Smooth muscle cell (in vitro differentiated cells): ENCODE measurements around the gene TNN. TPM values are rescaled to one million over a fixed set of nuclear protein-coding genes. Genes with fewer than 3 reads are reported as not detected.

Experiments used
- DNase-seq: peaks from one replicate; lab custom pipeline; 2025; ENCODE audit not compliant: unreplicated experiment; lab: John Stamatoyannopoulos, UW
- H2AFZ ChIP-seq: fragments of 200-600 bp; sonication (generic); 2 replicates; pipeline ENCODE4 v1.6.0; 2016; ENCODE audit warnings: antibody characterized with exemption, low read depth, mild to moderate bottlenecking
- H3F3A ChIP-seq: fragments of 200-600 bp; sonication (generic); 2 replicates; pipeline ENCODE4 v1.6.0; 2017; ENCODE audit warnings: antibody characterized with exemption, low read depth
- H3K27ac ChIP-seq: fragments of 200-600 bp; sonication (generic); 2 replicates; pipeline ENCODE4 v1.5.1; 2016; ENCODE audit warnings: low read depth, mild to moderate bottlenecking
- H3K27me3 ChIP-seq: fragments of 200-600 bp; sonication (generic); 2 replicates; pipeline ENCODE4 v1.6.1; 2016; ENCODE audit warnings: low read depth, mild to moderate bottlenecking
- H3K36me3 ChIP-seq: fragments of 200-600 bp; sonication (generic); 2 replicates; pipeline ENCODE4 v1.5.1; 2016; ENCODE audit warnings: low read depth
- H3K4me1 ChIP-seq: fragments of 200-600 bp; sonication (generic); 2 replicates; pipeline ENCODE4 v1.5.1; 2016; ENCODE audit warnings: low read depth
- H3K4me2 ChIP-seq: fragments of 200-600 bp; sonication (generic); 2 replicates; pipeline ENCODE4 v1.6.0; 2016; ENCODE audit warnings: mild to moderate bottlenecking
- H3K4me3 ChIP-seq: fragments of 200-600 bp; sonication (generic); 2 replicates; pipeline ENCODE4 v1.5.1; 2016; ENCODE audit warnings: mild to moderate bottlenecking
- H3K79me2 ChIP-seq: fragments of 200-600 bp; sonication (generic); 2 replicates; pipeline ENCODE4 v1.6.0; 2016; ENCODE audit warnings: low read depth, mild to moderate bottlenecking
- H3K9ac ChIP-seq: fragments of 200-600 bp; sonication (generic); 2 replicates; pipeline ENCODE4 v1.6.0; 2016; ENCODE audit warnings: low read depth
- H3K9me3 ChIP-seq: fragments of 200-600 bp; sonication (generic); replicated peaks from 2 replicates; pipeline ENCODE4 v1.5.1; 2016; ENCODE audit warnings: low read depth
- H4K20me1 ChIP-seq: fragments of 200-600 bp; sonication (generic); 2 replicates; pipeline ENCODE4 v1.6.0; 2016; ENCODE audit warnings: low read depth
- WGBS: methylation state at CpG from one replicate; pipeline ENCODE4 v1.1.7; 2016; ENCODE audit warnings: low lambda C conversion rate; 5-methylcytosine and 5-hydroxymethylcytosine counted together
- polyA plus RNA-seq: library from polyadenylated mRNA; unstranded; fragments of >200 nt; fragmentation: Nextera tagmentation; extraction: Ambion mirVana; gene quantifications from 2 replicates; pipeline ENCODE4 v1.2.1, GENCODE V29; 2016
- total RNA-seq: library from RNA; depleted of rRNA; stranded (reverse); fragments of >200 nt; gene quantifications from 2 replicates; pipeline ENCODE4 v1.2.3, GENCODE V29; 2014
- TF ChIP-seq, protein P1 (sequence below): fragments of 200-600 bp; sonication (generic); IDR thresholded peaks from 2 replicates; pipeline ENCODE4 v1.5.1; 2017; ENCODE audit warnings: borderline replicate concordance, mild to moderate bottlenecking, antibody characterized with exemption; ENCODE audit not compliant: insufficient read depth, poor library complexity, severe bottlenecking

Gene TNN
- total and polyA plus RNA-seq, 2 experiments from 2014 or later, result 0.72 to 0.86 TPM

DNA sequence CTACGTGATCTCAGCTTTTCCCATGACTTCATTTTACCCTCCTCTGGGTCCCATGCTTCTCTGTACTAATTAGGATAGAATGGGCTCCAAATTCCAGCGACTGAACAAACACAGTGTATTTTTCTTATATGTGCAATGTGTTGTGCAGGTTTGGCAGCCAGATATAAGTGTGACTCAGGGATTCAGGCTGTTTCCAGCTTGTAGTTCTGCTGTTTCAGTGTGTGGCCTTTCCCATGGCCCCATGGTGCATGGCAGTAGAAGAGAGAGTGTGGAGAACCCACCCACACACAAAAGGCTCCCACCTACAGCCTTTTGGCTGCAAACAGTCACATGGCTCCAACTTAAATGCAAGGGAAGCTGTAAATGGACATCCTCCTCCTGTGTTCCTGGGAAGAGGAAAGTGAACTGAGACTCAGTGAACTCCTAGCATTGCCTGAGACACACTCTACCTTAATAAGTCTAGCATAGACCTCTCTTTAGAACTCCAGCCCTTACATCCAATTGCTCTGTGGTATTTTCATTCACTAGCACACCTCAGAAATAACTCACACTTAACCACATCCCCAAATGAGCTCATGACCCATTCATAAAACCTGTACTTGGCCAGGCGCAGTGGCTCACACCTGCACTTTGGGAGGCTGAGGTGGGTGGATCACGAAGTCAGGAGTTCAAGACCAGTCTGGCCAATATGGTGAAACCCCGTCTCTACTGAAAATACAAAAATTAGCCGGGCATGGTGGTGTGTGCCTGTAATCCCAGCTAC lies 66.2 kb downstream of the TNN start:
- Histone ChIP-seq H4K20me1 (no peaks in the 10 kb centered on the region), H3K4me2 (no peak overlapping the region), H3K36me3 (no peaks in the 10 kb centered on the region), H3K9me3 (no peaks in the 10 kb centered on the region), H3K4me1 (peaks cover 13% of the 10 kb centered on the region), H3K79me2 (no peaks in the 10 kb centered on the region), H2AFZ (no peak overlapping the region), H3K27me3 (no peaks in the 10 kb centered on the region), H3K4me3 (no peak overlapping the region), H3F3A (no peaks in the 10 kb centered on the region), H3K27ac (no peak overlapping the region), H3K9ac (no peak overlapping the region)
- WGBS, result 96% methylated on average over 6 of the region's 6 CpGs
- no peak for DNase-seq
- TF ChIP-seq, protein P1, sequence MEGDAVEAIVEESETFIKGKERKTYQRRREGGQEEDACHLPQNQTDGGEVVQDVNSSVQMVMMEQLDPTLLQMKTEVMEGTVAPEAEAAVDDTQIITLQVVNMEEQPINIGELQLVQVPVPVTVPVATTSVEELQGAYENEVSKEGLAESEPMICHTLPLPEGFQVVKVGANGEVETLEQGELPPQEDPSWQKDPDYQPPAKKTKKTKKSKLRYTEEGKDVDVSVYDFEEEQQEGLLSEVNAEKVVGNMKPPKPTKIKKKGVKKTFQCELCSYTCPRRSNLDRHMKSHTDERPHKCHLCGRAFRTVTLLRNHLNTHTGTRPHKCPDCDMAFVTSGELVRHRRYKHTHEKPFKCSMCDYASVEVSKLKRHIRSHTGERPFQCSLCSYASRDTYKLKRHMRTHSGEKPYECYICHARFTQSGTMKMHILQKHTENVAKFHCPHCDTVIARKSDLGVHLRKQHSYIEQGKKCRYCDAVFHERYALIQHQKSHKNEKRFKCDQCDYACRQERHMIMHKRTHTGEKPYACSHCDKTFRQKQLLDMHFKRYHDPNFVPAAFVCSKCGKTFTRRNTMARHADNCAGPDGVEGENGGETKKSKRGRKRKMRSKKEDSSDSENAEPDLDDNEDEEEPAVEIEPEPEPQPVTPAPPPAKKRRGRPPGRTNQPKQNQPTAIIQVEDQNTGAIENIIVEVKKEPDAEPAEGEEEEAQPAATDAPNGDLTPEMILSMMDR, result no peak

DNA sequence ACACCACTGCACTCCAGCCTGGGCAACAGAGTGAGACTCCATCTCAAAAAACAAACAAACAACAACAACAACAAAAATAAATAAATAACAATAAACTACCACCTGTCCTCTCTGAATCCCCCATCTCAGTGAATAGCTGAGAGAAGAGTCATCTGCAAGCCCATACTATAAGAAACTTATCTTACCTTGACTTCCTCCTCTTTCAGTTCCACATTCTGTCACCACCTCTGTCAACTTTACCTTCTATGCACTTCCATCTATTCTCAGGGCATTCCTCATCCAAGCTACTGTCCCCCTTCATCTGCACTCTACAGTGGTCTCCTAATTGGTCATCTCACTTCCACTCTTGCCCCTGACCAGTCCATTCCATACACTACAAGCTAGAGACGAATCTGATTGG lies 66.9 kb downstream of the TNN start:
- Histone ChIP-seq H3K27ac (no peak overlapping the region), H3K4me1 (peaks cover 7% of the 10 kb centered on the region), H3K27me3 (no peaks in the 10 kb centered on the region), H3K9ac (no peak overlapping the region), H3K36me3 (no peaks in the 10 kb centered on the region), H3K4me2 (no peak overlapping the region), H2AFZ (no peak overlapping the region), H3K9me3 (no peaks in the 10 kb centered on the region), H3K79me2 (no peaks in the 10 kb centered on the region), H4K20me1 (no peaks in the 10 kb centered on the region), H3K4me3 (no peak overlapping the region), H3F3A (no peaks in the 10 kb centered on the region)
- 68% methylated on average over 1 of the region's 1 CpG for WGBS
- DNase-seq, result no peak
- TF ChIP-seq, protein P1, result no peak

DNA sequence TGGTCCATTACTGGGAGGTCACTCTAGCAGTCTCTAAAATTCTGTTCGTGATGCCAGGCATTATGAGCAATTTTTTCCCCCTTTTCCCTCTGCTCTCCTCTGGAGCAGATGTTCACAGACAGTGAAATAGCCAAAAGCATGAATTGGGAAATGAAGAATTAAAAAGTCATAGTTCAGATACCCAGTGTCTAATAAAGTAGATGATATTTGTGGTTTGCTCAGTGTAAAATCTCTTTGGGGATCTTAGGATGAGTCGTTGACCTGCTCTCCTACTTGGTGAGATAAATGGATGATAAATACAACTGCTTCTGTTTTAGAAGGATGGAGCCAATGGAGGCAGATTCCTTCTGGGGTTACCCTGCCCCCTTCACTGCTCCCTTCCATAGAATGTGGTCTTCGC lies 68.6 kb downstream of the TNN start:
- TF ChIP-seq, protein P1, result no peak

DNA sequence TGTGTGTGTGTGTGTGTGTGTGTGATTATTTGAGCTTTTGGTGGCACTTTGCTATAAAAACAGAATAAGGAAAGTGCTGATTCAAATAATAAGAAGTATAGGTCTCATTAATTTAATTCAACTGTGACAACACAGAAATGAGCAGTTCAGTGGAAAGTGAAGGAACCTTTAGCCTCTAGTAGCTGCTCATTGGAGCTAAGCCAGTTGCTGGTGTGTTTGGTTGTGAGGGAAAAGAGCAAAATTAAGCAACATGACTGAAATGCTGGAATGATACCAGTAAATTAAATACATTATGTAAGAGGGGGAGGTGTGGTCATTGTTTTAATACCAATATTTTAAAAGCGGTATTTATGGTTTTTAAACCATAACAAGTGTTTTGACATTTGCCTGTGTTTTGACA lies 69.7 kb downstream of the TNN start:
- no peaks in the 10 kb centered on the region for H3K4me1 ChIP-seq
- TF ChIP-seq, protein P1, result no peak
- H4K20me1 ChIP-seq, result no peaks in the 10 kb centered on the region
- H3K27me3 ChIP-seq, result no peaks in the 10 kb centered on the region
- no peaks in the 10 kb centered on the region for H3F3A ChIP-seq
- no peaks in the 10 kb centered on the region for H3K9me3 ChIP-seq
- no peak overlapping the region for H3K27ac ChIP-seq
- H3K36me3 ChIP-seq, result no peaks in the 10 kb centered on the region
- WGBS, result 100% methylated on average over 1 of the region's 1 CpG
- H3K4me3 ChIP-seq, result no peak overlapping the region
- H3K9ac ChIP-seq, result no peak overlapping the region
- no peak overlapping the region for H2AFZ ChIP-seq
- H3K79me2 ChIP-seq, result no peaks in the 10 kb centered on the region
- DNase-seq, result no peak
- no peak overlapping the region for H3K4me2 ChIP-seq

More for the DNA sequence above, 68.6 kb downstream of the TNN start:
- no peaks in the 10 kb centered on the region for H3K36me3 ChIP-seq
- no peak overlapping the region for H3K9ac ChIP-seq
- no peak overlapping the region for H3K27ac ChIP-seq
- 72% methylated on average over 3 of the region's 3 CpGs for WGBS
- no peaks in the 10 kb centered on the region for H3K27me3 ChIP-seq
- H3K4me1 ChIP-seq, result no peaks in the 10 kb centered on the region
- no peaks in the 10 kb centered on the region for H3K9me3 ChIP-seq
- no peak overlapping the region for H3K4me2 ChIP-seq
- H3K4me3 ChIP-seq, result no peak overlapping the region
- H3K79me2 ChIP-seq, result no peaks in the 10 kb centered on the region
- no peak for DNase-seq
- H3F3A ChIP-seq, result no peaks in the 10 kb centered on the region
- no peaks in the 10 kb centered on the region for H4K20me1 ChIP-seq
- no peak overlapping the region for H2AFZ ChIP-seq
